Measurements from ENCODE around the gene RGS8. TPM values are rescaled to one million over a fixed set of nuclear protein-coding genes. Genes with fewer than 3 reads are reported as not detected.

RGS8 gene
- total RNA-seq, 1 donor from 2014 or later = 0.17 TPM

GRCh38 chr1:182666706-182667105 is 17.7 kb downstream of the RGS8 start:
- Mint-ChIP-seq H3K27me3 (ENCODE audit: low read depth) (peaks cover 14% of the 10 kb centered on the region), H3K4me3 (ENCODE audit: unreplicated experiment) (no peak overlapping the region), H3K9me3 (ENCODE audit: low read depth) (no peaks in the 10 kb centered on the region), H3K36me3 (ENCODE audit: low read depth) (no peaks in the 10 kb centered on the region), H3K27ac (ENCODE audit: unreplicated experiment) (no peak overlapping the region), H3K4me1 (ENCODE audit: low read depth) (peaks cover 6% of the 10 kb centered on the region)
- no peak for DNase-seq (ENCODE audit: low spot score)
- no peak for TF ChIP-seq CTCF (IDR thresholded peaks at IDR 0.05)

- DNase-seq (ENCODE audit: low spot score) = no peak
- H3K27me3 Mint-ChIP-seq (ENCODE audit: low read depth) = peaks cover 3% of the 10 kb centered on the region
- peaks cover 3% of the 10 kb centered on the region for H3K4me1 Mint-ChIP-seq (ENCODE audit: low read depth)
- no peaks in the 10 kb centered on the region for H3K36me3 Mint-ChIP-seq (ENCODE audit: low read depth)
- H3K4me3 Mint-ChIP-seq (ENCODE audit: unreplicated experiment) = no peak overlapping the region
- H3K9me3 Mint-ChIP-seq (ENCODE audit: low read depth) = no peaks in the 10 kb centered on the region
- no peak overlapping the region for H3K27ac Mint-ChIP-seq (ENCODE audit: unreplicated experiment)
- no peak for TF ChIP-seq CTCF (IDR thresholded peaks at IDR 0.05)
Measured at GRCh38 chr1:182664296-182664695, 20.1 kb downstream of the RGS8 start.

GRCh38 chr1:182662956-182663355 is 21.4 kb downstream of the RGS8 start:
- Mint-ChIP-seq H3K4me3 (ENCODE audit: unreplicated experiment) (no peak overlapping the region), H3K9me3 (ENCODE audit: low read depth) (no peaks in the 10 kb centered on the region), H3K27ac (ENCODE audit: unreplicated experiment) (no peak overlapping the region), H3K27me3 (ENCODE audit: low read depth) (peaks cover 3% of the 10 kb centered on the region), H3K4me1 (ENCODE audit: low read depth) (peaks cover 3% of the 10 kb centered on the region), H3K36me3 (ENCODE audit: low read depth) (no peaks in the 10 kb centered on the region)
- no peak for DNase-seq (ENCODE audit: low spot score)
- no peak for TF ChIP-seq CTCF (IDR thresholded peaks at IDR 0.05)

- H3K9me3 Mint-ChIP-seq (ENCODE audit: low read depth) = no peaks in the 10 kb centered on the region
- peaks cover 3% of the 10 kb centered on the region for H3K27me3 Mint-ChIP-seq (ENCODE audit: low read depth)
- no peak for DNase-seq (ENCODE audit: low spot score)
- no peak for TF ChIP-seq CTCF (IDR thresholded peaks at IDR 0.05)
- H3K4me3 Mint-ChIP-seq (ENCODE audit: unreplicated experiment) = no peak overlapping the region
- H3K27ac Mint-ChIP-seq (ENCODE audit: unreplicated experiment) = no peak overlapping the region
- H3K36me3 Mint-ChIP-seq (ENCODE audit: low read depth) = no peaks in the 10 kb centered on the region
- H3K4me1 Mint-ChIP-seq (ENCODE audit: low read depth) = peaks cover 3% of the 10 kb centered on the region
Measured at GRCh38 chr1:182662121-182662890, 22.1 kb downstream of the RGS8 start.

GRCh38 chr1:182658055-182658454 is 26.3 kb downstream of the RGS8 start:
- no peak overlapping the region for H3K27ac Mint-ChIP-seq (ENCODE audit: unreplicated experiment)
- H3K4me1 Mint-ChIP-seq (ENCODE audit: low read depth) = no peaks in the 10 kb centered on the region
- no peak for DNase-seq (ENCODE audit: low spot score)
- H3K36me3 Mint-ChIP-seq (ENCODE audit: low read depth) = no peaks in the 10 kb centered on the region
- H3K9me3 Mint-ChIP-seq (ENCODE audit: low read depth) = no peaks in the 10 kb centered on the region
- peaks cover 8% of the 10 kb centered on the region for H3K27me3 Mint-ChIP-seq (ENCODE audit: low read depth)
- no peak for TF ChIP-seq CTCF (IDR thresholded peaks at IDR 0.05)
- no peak overlapping the region for H3K4me3 Mint-ChIP-seq (ENCODE audit: unreplicated experiment)
